Mesothelial cell of epicardium (in vitro differentiated cells): Measurements from ENCODE around the gene XK. TPM values are rescaled to one million over a fixed set of nuclear protein-coding genes. Genes with fewer than 3 reads are reported as not detected.

Source experiments
- DNase-seq, 2 experiments: peaks; one replicate each; pipeline ENCODE4 v3.0.0; 2021; ENCODE audit warnings: low spot score in 2 of 2; ENCODE audit not compliant: unreplicated experiment in 2 of 2
- H3K27ac Mint-ChIP-seq: 2 replicates; pipeline ENCODE4 v1.8.0; 2021; ENCODE audit warnings: mixed read lengths
- H3K27me3 Mint-ChIP-seq: 2 replicates; pipeline ENCODE4 v1.8.0; 2021; ENCODE audit warnings: low read depth, mixed read lengths
- H3K36me3 Mint-ChIP-seq: 2 replicates; pipeline ENCODE4 v1.8.0; 2021; ENCODE audit warnings: mixed read lengths
- H3K4me1 Mint-ChIP-seq: 2 replicates; pipeline ENCODE4 v1.8.0; 2021; ENCODE audit warnings: mixed read lengths
- H3K4me3 Mint-ChIP-seq: 2 replicates; pipeline ENCODE4 v1.8.0; 2021; ENCODE audit warnings: mild to moderate bottlenecking, moderate library complexity, mixed read lengths
- H3K9me3 Mint-ChIP-seq: 2 replicates; pipeline ENCODE4 v1.8.0; 2021; ENCODE audit warnings: mixed read lengths
- total RNA-seq: library from RNA; stranded (reverse); gene quantifications from 3 replicates; pipeline ENCODE4 v1.2.1, GENCODE V29; 2021
- TF ChIP-seq, protein P1 (sequence below): fragments of 200-600 bp; sonication (generic); IDR thresholded peaks from one replicate; pipeline ENCODE4 v1.5.0; 2021; ENCODE audit warnings: antibody characterized with exemption; ENCODE audit not compliant: unreplicated experiment

The XK gene
- total RNA-seq, 1 donor from 2014 or later: 0.51 TPM

DNA sequence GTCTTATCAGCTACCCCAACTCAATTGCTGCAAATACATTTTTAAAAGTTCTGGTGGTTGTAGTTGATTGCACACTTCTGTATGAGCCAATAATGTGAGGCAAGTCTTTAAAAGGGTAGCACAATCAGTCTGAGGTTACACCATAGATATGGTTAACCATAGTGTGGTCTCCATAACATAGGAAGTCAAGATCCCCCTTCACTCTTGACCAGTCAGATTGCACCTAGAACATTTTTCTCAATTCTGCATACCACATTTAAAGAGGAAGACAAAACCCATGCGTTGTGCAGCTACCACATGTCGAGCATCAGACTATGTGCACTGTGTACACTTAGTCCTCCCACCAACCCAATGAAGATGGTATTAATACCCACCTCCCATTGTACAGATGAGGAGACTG lies 67.8 kb downstream of the XK start:
- Mint-ChIP-seq H3K27ac (no peak overlapping the region), H3K9me3 (peaks cover 20% of the 10 kb centered on the region), H3K4me3 (no peak overlapping the region), H3K27me3 (no peaks in the 10 kb centered on the region), H3K36me3 (no peaks in the 10 kb centered on the region), H3K4me1 (no peaks in the 10 kb centered on the region)
- no peak for DNase-seq
- TF ChIP-seq, protein P1, sequence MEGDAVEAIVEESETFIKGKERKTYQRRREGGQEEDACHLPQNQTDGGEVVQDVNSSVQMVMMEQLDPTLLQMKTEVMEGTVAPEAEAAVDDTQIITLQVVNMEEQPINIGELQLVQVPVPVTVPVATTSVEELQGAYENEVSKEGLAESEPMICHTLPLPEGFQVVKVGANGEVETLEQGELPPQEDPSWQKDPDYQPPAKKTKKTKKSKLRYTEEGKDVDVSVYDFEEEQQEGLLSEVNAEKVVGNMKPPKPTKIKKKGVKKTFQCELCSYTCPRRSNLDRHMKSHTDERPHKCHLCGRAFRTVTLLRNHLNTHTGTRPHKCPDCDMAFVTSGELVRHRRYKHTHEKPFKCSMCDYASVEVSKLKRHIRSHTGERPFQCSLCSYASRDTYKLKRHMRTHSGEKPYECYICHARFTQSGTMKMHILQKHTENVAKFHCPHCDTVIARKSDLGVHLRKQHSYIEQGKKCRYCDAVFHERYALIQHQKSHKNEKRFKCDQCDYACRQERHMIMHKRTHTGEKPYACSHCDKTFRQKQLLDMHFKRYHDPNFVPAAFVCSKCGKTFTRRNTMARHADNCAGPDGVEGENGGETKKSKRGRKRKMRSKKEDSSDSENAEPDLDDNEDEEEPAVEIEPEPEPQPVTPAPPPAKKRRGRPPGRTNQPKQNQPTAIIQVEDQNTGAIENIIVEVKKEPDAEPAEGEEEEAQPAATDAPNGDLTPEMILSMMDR: no peak

DNA sequence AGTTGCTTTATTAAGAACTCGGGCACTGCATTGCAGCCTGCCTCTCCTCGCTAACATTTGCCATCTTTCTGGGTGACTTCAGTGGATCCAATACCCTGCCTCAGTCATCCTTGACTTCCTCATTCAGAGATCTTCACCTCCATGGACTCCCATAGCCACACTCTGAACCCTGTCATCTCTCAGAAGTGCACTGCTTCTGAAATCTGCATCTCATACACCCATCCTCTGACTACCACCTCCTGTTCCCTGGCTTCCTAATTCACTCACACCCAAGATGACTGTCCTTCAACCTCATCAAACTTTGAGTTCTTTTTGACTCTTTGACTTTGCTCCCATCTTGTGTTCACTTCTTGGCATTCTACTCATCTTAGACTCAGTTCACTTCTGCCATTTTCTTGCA lies 68.9 kb downstream of the XK start:
- Mint-ChIP-seq H3K27ac (no peak overlapping the region), H3K4me1 (no peaks in the 10 kb centered on the region), H3K4me3 (no peak overlapping the region), H3K9me3 (peaks cover 16% of the 10 kb centered on the region), H3K27me3 (no peaks in the 10 kb centered on the region), H3K36me3 (no peaks in the 10 kb centered on the region)
- DNase-seq: no peak
- TF ChIP-seq, protein P1: no peak

DNA sequence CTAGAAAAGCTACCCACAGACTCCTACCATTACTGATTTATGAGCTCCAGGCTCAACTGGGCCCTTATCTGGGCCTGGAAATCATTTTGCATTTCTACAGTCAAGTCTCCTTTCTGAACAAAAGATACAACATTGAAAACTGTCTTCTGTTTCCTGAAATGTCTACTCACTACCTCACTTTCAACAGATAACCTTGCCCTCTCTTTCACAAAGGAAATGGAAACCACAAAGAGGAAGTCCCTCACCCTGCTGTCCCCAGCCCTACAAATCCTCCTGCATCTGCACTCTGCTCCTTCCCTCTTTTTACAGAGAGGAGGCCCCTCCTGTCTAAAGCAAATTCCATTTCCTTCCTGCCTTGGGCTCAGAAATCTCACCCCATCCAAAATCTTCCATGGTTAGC lies 69.4 kb downstream of the XK start:
- DNase-seq: no peak
- H3K27me3 Mint-ChIP-seq: no peaks in the 10 kb centered on the region
- H3K4me1 Mint-ChIP-seq: no peaks in the 10 kb centered on the region
- no peak overlapping the region for H3K27ac Mint-ChIP-seq
- TF ChIP-seq, protein P1: no peak
- H3K36me3 Mint-ChIP-seq: no peaks in the 10 kb centered on the region
- no peak overlapping the region for H3K4me3 Mint-ChIP-seq
- peaks cover 20% of the 10 kb centered on the region for H3K9me3 Mint-ChIP-seq

DNA sequence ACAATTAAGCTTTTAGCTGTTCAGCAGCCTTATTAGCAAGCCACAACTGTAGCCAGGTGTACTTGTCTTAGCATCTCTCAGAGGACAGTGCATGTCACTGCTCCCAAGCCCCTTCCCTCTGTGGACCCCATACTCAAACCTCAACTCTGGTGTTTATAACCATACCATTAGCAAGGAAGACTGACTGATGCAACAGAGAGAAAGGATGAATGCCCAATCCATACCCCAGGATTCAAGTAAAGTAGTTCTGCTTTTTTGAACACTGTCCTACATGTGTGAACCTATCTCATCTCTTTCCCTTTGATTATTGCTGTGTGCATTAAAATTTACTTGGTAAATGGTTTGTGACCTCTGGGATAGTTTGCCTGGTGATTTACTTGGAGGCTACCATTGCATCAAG lies 71.5 kb downstream of the XK start:
- DNase-seq: no peak
- Mint-ChIP-seq H3K36me3 (no peaks in the 10 kb centered on the region), H3K4me1 (no peaks in the 10 kb centered on the region), H3K4me3 (no peak overlapping the region), H3K9me3 (peaks cover 23% of the 10 kb centered on the region), H3K27ac (no peak overlapping the region), H3K27me3 (no peaks in the 10 kb centered on the region)
- TF ChIP-seq, protein P1: no peak

DNA sequence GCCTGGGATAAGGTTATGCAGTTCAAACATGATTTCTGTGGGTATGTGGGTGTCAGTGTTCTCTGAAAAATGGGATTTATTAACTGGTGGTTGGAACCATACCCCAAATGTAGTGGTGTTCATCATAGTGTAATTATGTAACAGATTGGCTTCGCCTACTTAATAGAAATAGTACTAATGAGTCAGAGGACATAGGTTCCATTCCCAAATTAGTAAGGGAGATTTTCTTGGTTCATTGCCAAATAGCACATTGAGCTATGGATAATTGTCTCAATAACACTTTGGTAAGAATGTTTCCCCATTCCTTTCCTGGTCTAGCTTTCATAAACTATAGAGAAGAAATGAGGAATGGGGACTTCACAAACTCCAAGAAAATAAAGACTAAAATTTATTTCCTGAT lies 73.8 kb downstream of the XK start:
- Mint-ChIP-seq H3K27ac (no peak overlapping the region), H3K27me3 (no peaks in the 10 kb centered on the region), H3K4me3 (no peak overlapping the region), H3K36me3 (no peaks in the 10 kb centered on the region), H3K9me3 (peaks cover 23% of the 10 kb centered on the region), H3K4me1 (no peaks in the 10 kb centered on the region)
- TF ChIP-seq, protein P1: no peak
- no peak for DNase-seq

DNA sequence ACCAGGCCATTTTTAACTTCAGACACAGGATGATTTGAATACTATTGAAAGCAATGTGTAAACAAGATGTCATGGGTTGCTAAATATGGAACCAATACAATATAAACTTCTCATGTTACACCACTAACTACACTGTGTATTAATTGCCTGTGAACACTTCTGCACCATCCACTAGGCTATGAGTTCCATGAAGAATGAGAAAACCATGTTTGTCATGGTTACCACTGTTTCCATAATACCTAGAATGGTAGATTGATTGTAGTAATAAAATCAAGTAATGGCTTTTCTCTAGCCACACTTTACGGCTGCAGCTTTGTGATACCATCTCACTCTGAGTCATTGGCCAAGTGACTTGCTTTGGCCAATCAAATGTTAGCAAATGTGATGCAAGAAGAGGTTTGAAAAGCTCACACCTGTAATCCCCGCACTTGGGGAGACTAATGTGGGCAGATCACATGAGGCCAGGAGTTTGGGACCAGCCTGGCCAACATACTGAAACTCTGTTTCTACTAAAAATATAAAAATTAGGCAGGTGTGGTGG lies 74.4 kb downstream of the XK start:
- peaks cover 23% of the 10 kb centered on the region for H3K9me3 Mint-ChIP-seq
- TF ChIP-seq, protein P1: no peak
- H3K4me3 Mint-ChIP-seq: no peak overlapping the region
- H3K4me1 Mint-ChIP-seq: no peaks in the 10 kb centered on the region
- no peak overlapping the region for H3K27ac Mint-ChIP-seq
- H3K27me3 Mint-ChIP-seq: no peaks in the 10 kb centered on the region
- DNase-seq: no peak
- no peaks in the 10 kb centered on the region for H3K36me3 Mint-ChIP-seq
